ENCODE data around the gene SLC39A5. TPM values are rescaled to one million over a fixed set of nuclear protein-coding genes. Genes with fewer than 3 reads are reported as not detected.
A peak's percentile ranks its signal among the peaks of the same experiment; 100 is the strongest.

The SLC39A5 gene
- total and polyA plus RNA-seq, 7 donors = 30.0 to 74.0 (median 31.2) TPM; not detected in 4

GRCh38 chr12:56189099-56189917, 40.5 kb upstream of the SLC39A5 start, which contains the start of gene SMARCC2:
Gene SMARCC2 (minus strand): TSS chr12:56189483. CDS start chr12:56189461, 22 bp downstream.
- Histone ChIP-seq H3K36me3 (peaks cover 5 to 29% (median 12%) of the 10 kb centered on the region in 4 donors), H3K27me3 (no peaks in the 10 kb centered on the region), H3K9me3 (no peaks in the 10 kb centered on the region), H3K27ac (peak within 1 kb of the TSS; percentile 91 to 95 (median 92)), H3K4me1 (peaks cover 0 to 32% (median 25%) of the 10 kb centered on the region in 4 donors), H3K4me3 (peak within 1 kb of the TSS; percentile 84 to 98 (median 93))
- WGBS, 2 donors = 1% methylated on average over 92 to 93 of the region's 93 CpGs
- peak; percentile 95 for DNase-seq
- intact Hi-C loops (cut with DNase I) = loop anchor here (1.0 to 10.0 kb wide), 5 partner anchors 31 to 145 kb away; partner anchors contain the start of genes ESYT1, MYL6, NABP2 and RPS26
- TF ChIP-seq POLR2AphosphoS5 (IDR thresholded peaks at IDR 0.05) = peak; percentile 40 to 84 (median 64)
- peak in 3 of 4 experiments; percentile 39 to 72 (median 63) for TF ChIP-seq CTCF (IDR thresholded peaks at IDR 0.05)
- TF ChIP-seq POLR2A (IDR thresholded peaks at IDR 0.05) = no peak
- TF ChIP-seq EP300 (IDR thresholded peaks at IDR 0.05) = no peak

DNA sequence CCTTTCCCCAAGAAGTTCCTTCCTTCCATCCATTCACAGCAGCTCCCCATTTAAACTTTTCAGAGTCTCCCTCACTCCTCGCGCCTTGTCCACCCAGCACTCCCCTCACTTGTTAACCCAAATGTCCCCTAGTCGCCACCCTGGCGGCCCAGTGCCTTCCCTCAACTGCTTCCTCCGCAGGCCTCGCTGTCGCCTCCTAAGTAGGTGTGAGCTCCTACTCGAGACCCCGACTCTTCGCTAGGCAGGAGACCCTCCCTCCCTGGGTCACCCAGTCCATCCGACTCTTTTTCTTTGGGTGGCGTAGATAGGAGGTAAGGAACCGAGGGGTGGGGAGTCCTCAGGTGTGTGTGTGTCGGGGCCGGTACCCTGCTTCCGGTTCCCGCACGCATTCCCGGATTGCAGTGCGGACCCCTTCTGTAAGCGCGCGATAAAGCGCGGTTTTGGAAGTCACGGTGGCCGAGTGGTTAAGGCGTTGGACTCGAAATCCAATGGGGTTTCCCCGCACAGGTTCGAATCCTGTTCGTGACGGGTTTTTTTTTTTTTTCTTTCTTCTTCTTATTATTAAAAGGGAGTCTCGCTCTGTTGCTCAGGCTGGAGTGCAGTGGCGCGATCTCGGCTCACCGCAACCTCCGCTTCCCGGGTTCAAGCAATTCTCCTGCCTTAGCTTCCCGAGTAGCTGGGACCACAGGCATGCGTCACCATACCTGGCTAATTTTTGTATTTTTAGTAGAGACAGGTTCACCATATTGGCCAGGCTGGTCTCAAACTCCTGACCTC, 39.7 kb upstream of the SLC39A5 start:
- WGBS, 2 donors = 0 to 1% methylated on average over 42 of the region's 42 CpGs
- peak; percentile 89 for DNase-seq
- H3K36me3 ChIP-seq = peaks cover 0 to 21% (median 5%) of the 10 kb centered on the region in 4 donors
- H3K4me3 ChIP-seq = peak overlapping the region; percentile 47 to 98 (median 93)
- peak overlapping the region; percentile 91 to 95 (median 92) for H3K27ac ChIP-seq
- H3K4me1 ChIP-seq = peaks cover 0 to 32% (median 25%) of the 10 kb centered on the region in 4 donors
- intact Hi-C loops (cut with DNase I) = loop anchor here (1.0 to 10.0 kb wide), 7 partner anchors 32 to 277 kb away; partner anchors contain the start of genes ANKRD52, ESYT1, MYL6 and NABP2
- TF ChIP-seq POLR2AphosphoS5 (IDR thresholded peaks at IDR 0.05) = peak in 2 of 4 donors; percentile 6 to 20
- TF ChIP-seq EP300 (IDR thresholded peaks at IDR 0.05) = no peak
- TF ChIP-seq CTCF (IDR thresholded peaks at IDR 0.05) = peak in 3 of 4 experiments; percentile 1 to 29 (median 11)
- no peak for TF ChIP-seq POLR2A (IDR thresholded peaks at IDR 0.05)
- H3K27me3 ChIP-seq = no peaks in the 10 kb centered on the region
- no peaks in the 10 kb centered on the region for H3K9me3 ChIP-seq

GRCh38 chr12:56190695-56191155, 39.1 kb upstream of the SLC39A5 start:
- Histone ChIP-seq H3K4me1 (peaks cover 0 to 32% (median 25%) of the 10 kb centered on the region in 4 donors), H3K9me3 (no peaks in the 10 kb centered on the region), H3K36me3 (peaks cover 0 to 15% (median 3%) of the 10 kb centered on the region in 4 donors), H3K4me3 (peak overlapping the region; percentile 47 to 98 (median 93)), H3K27me3 (no peaks in the 10 kb centered on the region), H3K27ac (peak overlapping the region; percentile 91 to 95 (median 92))
- 21 to 30% methylated on average over 9 of the region's 9 CpGs for WGBS, 2 donors
- intact Hi-C loops (cut with DNase I) = loop anchor here (5.0 kb wide), 2 partner anchors 67 to 277 kb away; partner anchors contain the start of genes ANKRD52 and SPRYD4
- TF ChIP-seq POLR2A (IDR thresholded peaks at IDR 0.05) (no peak), EP300 (IDR thresholded peaks at IDR 0.05) (no peak), POLR2AphosphoS5 (IDR thresholded peaks at IDR 0.05) (no peak), CTCF (IDR thresholded peaks at IDR 0.05) (no peak)
- no peak for DNase-seq

DNA sequence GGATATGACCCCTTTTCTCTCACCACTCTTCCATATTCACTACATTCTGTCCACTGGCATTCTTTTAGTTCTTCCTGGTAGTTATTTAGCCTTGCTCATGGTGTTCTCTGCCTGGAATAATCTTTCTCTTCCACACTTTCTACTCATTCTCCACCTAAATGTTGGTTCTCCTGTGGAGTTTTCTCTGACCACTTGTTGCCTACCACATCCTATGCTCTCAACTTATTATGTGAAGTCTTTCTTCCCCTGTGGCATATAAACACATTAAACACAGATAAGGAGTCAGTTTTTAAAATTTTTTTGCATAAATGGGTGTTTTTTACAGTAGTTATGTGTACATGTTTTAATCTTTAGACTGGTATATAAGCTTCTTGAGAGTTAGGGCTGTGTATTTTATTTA, 37.3 kb upstream of the SLC39A5 start:
- Histone ChIP-seq H3K4me3 (no peak overlapping the region), H3K4me1 (peaks cover 0 to 23% (median 18%) of the 10 kb centered on the region in 4 donors), H3K9me3 (no peaks in the 10 kb centered on the region), H3K36me3 (no peaks in the 10 kb centered on the region), H3K27me3 (no peaks in the 10 kb centered on the region), H3K27ac (no peak overlapping the region)
- intact Hi-C loops (cut with DNase I) = loop anchor here (5.0 kb wide), 2 partner anchors 65 to 275 kb away; partner anchors contain the start of genes ANKRD52 and SPRYD4
- no peak for TF ChIP-seq CTCF (IDR thresholded peaks at IDR 0.05)
- no peak for TF ChIP-seq POLR2AphosphoS5 (IDR thresholded peaks at IDR 0.05)
- DNase-seq = no peak
